Neuronal stem cell (in vitro differentiated cells): ENCODE results near the gene SCAF4.
"Not testable (repeated sequence)": the region's sequence is repeated elsewhere in the genome, so short reads cannot be mapped to it uniquely, and the experiment has no call there.

Source experiments
- DNase-seq: peaks from one replicate; pipeline ENCODE4 v3.0.0-alpha.2; 2013; ENCODE audit warnings: low spot score
- H2AFZ ChIP-seq: one replicate; pipeline ENCODE4 v1.6.1; 2013; ENCODE audit warnings: mild to moderate bottlenecking, low read length, inconsistent platforms
- H2AK5ac ChIP-seq: 2 replicates; pipeline ENCODE4 v1.6.1; 2013; ENCODE audit warnings: low read depth, mild to moderate bottlenecking, inconsistent platforms, low read length, moderate library complexity, mixed read lengths
- H2BK120ac ChIP-seq: 2 replicates; pipeline ENCODE4 v1.6.1; 2013; ENCODE audit warnings: low read depth, mild to moderate bottlenecking, inconsistent platforms, low read length, moderate library complexity, mixed read lengths
- H2BK12ac ChIP-seq: one replicate; pipeline ENCODE4 v1.6.1; 2013; ENCODE audit warnings: low read length, inconsistent platforms
- H2BK15ac ChIP-seq: 2 replicates; pipeline ENCODE4 v1.6.1; 2013; ENCODE audit warnings: mild to moderate bottlenecking, low read length, inconsistent platforms, mixed read lengths
- H2BK5ac ChIP-seq: one replicate; pipeline ENCODE4 v1.6.1; 2013; ENCODE audit warnings: inconsistent platforms, mild to moderate bottlenecking, low read length, moderate library complexity
- H3K14ac ChIP-seq: one replicate; pipeline ENCODE4 v1.6.1; 2013; ENCODE audit warnings: low read length, inconsistent platforms
- H3K18ac ChIP-seq: 2 replicates; pipeline ENCODE4 v1.6.1; 2013; ENCODE audit warnings: low read length, inconsistent platforms
- H3K23ac ChIP-seq: 2 replicates; pipeline ENCODE4 v1.6.1; 2013; ENCODE audit warnings: low read depth, mild to moderate bottlenecking, mixed read lengths, low read length, inconsistent platforms; ENCODE audit not compliant: poor library complexity
- H3K27ac ChIP-seq: replicated peaks from 3 replicates; pipeline ENCODE4 v1.5.1; 2013; ENCODE audit warnings: low read length, inconsistent platforms
- H3K27me3 ChIP-seq, 3 experiments: 2 replicates each; pipeline ENCODE4 v1.6.1; 2013; ENCODE audit warnings: low read length in 3 of 3, mild to moderate bottlenecking in 2 of 3, inconsistent platforms in 1 of 3, low read depth in 1 of 3, mixed read lengths in 1 of 3, moderate library complexity in 1 of 3; ENCODE audit not compliant: control insufficient read depth in 3 of 3, insufficient read depth in 3 of 3
- H3K36me3 ChIP-seq, 2 donors: replicated peaks in 1 of 2; 2 replicates each; pipeline ENCODE4 v1.6.1; 2013; ENCODE audit warnings: low read length in 2 of 2; ENCODE audit not compliant: control insufficient read depth in 2 of 2, insufficient read depth in 2 of 2
- H3K4ac ChIP-seq: 2 replicates; pipeline ENCODE4 v1.6.1; 2013; ENCODE audit warnings: inconsistent platforms, mild to moderate bottlenecking, low read length, moderate library complexity
- H3K4me1 ChIP-seq, 2 donors: 1 replicate in 1 of 2; 2 replicates in 1 of 2; pipeline ENCODE4 v1.6.1; 2013; ENCODE audit warnings: low read length in 2 of 2, low read depth in 1 of 2; ENCODE audit not compliant: control insufficient read depth in 2 of 2, insufficient read depth in 1 of 2
- H3K4me2 ChIP-seq: one replicate; pipeline ENCODE4 v1.6.1; 2013; ENCODE audit warnings: mild to moderate bottlenecking, low read length, inconsistent platforms; ENCODE audit not compliant: insufficient read depth, poor library complexity, severe bottlenecking
- H3K4me3 ChIP-seq, 2 donors: 2 replicates each; pipeline ENCODE4 v1.5.1; 2013; ENCODE audit warnings: low read length in 2 of 2, mild to moderate bottlenecking in 2 of 2, inconsistent platforms in 1 of 2, moderate library complexity in 1 of 2
- H3K79me1 ChIP-seq: one replicate; pipeline ENCODE4 v1.6.1; 2013; ENCODE audit warnings: low read depth, mild to moderate bottlenecking, inconsistent platforms, low read length, moderate library complexity
- H3K9ac ChIP-seq: one replicate; pipeline ENCODE4 v1.6.1; 2013; ENCODE audit warnings: mild to moderate bottlenecking, low read depth, low read length, inconsistent platforms; ENCODE audit not compliant: poor library complexity
- H3K9me3 ChIP-seq, 2 donors: replicated peaks in 1 of 2; 2 replicates each; pipeline versions ENCODE3 to v1.6.1; 2013; ENCODE audit warnings: low read length in 2 of 2, mild to moderate bottlenecking in 2 of 2, inconsistent platforms in 1 of 2, low read depth in 1 of 2, mixed read lengths in 1 of 2, moderate library complexity in 1 of 2; ENCODE audit not compliant: control insufficient read depth in 2 of 2, insufficient read depth in 1 of 2
- H4K8ac ChIP-seq: one replicate; pipeline ENCODE4 v1.6.1; 2013; ENCODE audit warnings: low read depth, mild to moderate bottlenecking, inconsistent platforms, low read length, moderate library complexity
- H4K91ac ChIP-seq: one replicate; pipeline ENCODE4 v1.6.1; 2013; ENCODE audit warnings: low read length, low read depth, mild to moderate bottlenecking, inconsistent platforms; ENCODE audit not compliant: poor library complexity
- WGBS, 2 donors: extraction: QIAGEN DNeasy Blood & Tissue Kit; methylation state at CpG; one replicate each; pipeline ENCODE4 v1.1.7; 2013; ENCODE audit warnings: missing lambda C conversion rate in 2 of 2, mixed read lengths in 1 of 2; ENCODE audit not compliant: insufficient read length in 2 of 2, insufficient replicate concordance in 1 of 2; ENCODE audit errors: extremely low coverage in 2 of 2; 5-methylcytosine and 5-hydroxymethylcytosine counted together

SCAF4 gene

GRCh38 chr21:31631881-31632280, 100.0 kb downstream of the SCAF4 start:
- not testable (repeated sequence) for H2BK15ac ChIP-seq, DNase-seq, H2BK12ac ChIP-seq, H3K27ac ChIP-seq, H3K27me3 ChIP-seq, H3K79me1 ChIP-seq, H3K4ac ChIP-seq, H3K18ac ChIP-seq, H3K9ac ChIP-seq, H3K4me2 ChIP-seq, H3K4me3 ChIP-seq, H3K14ac ChIP-seq, H2AK5ac ChIP-seq, H3K23ac ChIP-seq, H4K8ac ChIP-seq, H4K91ac ChIP-seq, H3K4me1 ChIP-seq, H3K36me3 ChIP-seq, H2AFZ ChIP-seq, H2BK120ac ChIP-seq, H3K9me3 ChIP-seq, H2BK5ac ChIP-seq
- WGBS, 2 donors = no CpG with 5 or more reads among the region's 6 CpGs

GRCh38 chr21:31629972-31630711, 101.8 kb downstream of the SCAF4 start:
- H2AFZ ChIP-seq = no peak overlapping the region
- no peak overlapping the region for H3K4ac ChIP-seq
- H3K23ac ChIP-seq = no peak overlapping the region
- no peaks in the 10 kb centered on the region for H3K27me3 ChIP-seq
- H3K79me1 ChIP-seq = no peaks in the 10 kb centered on the region
- H2BK12ac ChIP-seq = no peak overlapping the region
- no peak overlapping the region for H2AK5ac ChIP-seq
- H3K27ac ChIP-seq = no peak overlapping the region
- no peak overlapping the region for H3K4me3 ChIP-seq
- H3K4me1 ChIP-seq = no peaks in the 10 kb centered on the region
- H4K91ac ChIP-seq = no peak overlapping the region
- no peaks in the 10 kb centered on the region for H3K36me3 ChIP-seq
- H4K8ac ChIP-seq = no peak overlapping the region
- H3K9me3 ChIP-seq = no peaks in the 10 kb centered on the region
- no peak overlapping the region for H3K18ac ChIP-seq
- no peak overlapping the region for H3K9ac ChIP-seq
- no peak overlapping the region for H3K4me2 ChIP-seq
- H2BK120ac ChIP-seq = no peak overlapping the region
- no peak overlapping the region for H3K14ac ChIP-seq
- no CpG with 5 or more reads among the region's 8 CpGs for WGBS, 2 donors
- no peak overlapping the region for H2BK15ac ChIP-seq
- no peak overlapping the region for H2BK5ac ChIP-seq
- DNase-seq = no peak

DNA sequence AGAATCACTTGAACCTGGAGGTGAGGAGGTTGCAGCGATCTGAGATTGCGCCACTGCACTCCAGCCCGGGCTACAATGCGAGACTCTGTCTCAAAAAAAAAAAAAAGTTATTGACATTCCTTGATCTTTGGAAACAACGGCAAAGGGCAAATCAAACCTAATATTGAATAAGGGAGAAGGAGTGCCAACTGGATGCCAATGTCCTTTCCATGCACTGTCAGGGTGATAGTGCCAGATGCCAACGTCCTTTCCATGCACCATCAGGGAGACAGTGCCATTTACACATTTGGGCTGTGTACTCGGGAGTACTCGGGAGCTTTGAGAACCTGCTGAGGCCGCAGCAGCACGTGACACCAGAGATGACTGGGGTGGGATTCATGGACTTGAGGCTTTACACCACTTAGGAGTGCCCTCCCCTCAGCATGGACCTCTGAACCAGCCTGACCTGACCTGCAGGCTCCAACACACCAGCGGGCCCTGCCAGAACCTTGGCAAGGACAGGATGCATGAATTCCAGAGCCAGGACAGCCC, 106.9 kb downstream of the SCAF4 start:
- no peak overlapping the region for H3K4ac ChIP-seq
- no peaks in the 10 kb centered on the region for H3K4me1 ChIP-seq
- H3K18ac ChIP-seq = no peak overlapping the region
- no peak overlapping the region for H2BK15ac ChIP-seq
- H3K14ac ChIP-seq = no peak overlapping the region
- H3K27ac ChIP-seq = no peak overlapping the region
- no peaks in the 10 kb centered on the region for H3K79me1 ChIP-seq
- no peak overlapping the region for H3K9ac ChIP-seq
- no peak overlapping the region for H2BK12ac ChIP-seq
- no peak overlapping the region for H3K4me3 ChIP-seq
- H4K8ac ChIP-seq = no peak overlapping the region
- H3K27me3 ChIP-seq = no peaks in the 10 kb centered on the region
- H2BK5ac ChIP-seq = no peak overlapping the region
- no peaks in the 10 kb centered on the region for H3K9me3 ChIP-seq
- no peak overlapping the region for H4K91ac ChIP-seq
- no CpG with 5 or more reads among the region's 11 CpGs for WGBS, 2 donors
- no peak for DNase-seq
- H3K36me3 ChIP-seq = no peaks in the 10 kb centered on the region
- H2AFZ ChIP-seq = no peak overlapping the region
- no peak overlapping the region for H3K23ac ChIP-seq
- H2BK120ac ChIP-seq = no peak overlapping the region
- no peak overlapping the region for H3K4me2 ChIP-seq
- H2AK5ac ChIP-seq = no peak overlapping the region

DNA sequence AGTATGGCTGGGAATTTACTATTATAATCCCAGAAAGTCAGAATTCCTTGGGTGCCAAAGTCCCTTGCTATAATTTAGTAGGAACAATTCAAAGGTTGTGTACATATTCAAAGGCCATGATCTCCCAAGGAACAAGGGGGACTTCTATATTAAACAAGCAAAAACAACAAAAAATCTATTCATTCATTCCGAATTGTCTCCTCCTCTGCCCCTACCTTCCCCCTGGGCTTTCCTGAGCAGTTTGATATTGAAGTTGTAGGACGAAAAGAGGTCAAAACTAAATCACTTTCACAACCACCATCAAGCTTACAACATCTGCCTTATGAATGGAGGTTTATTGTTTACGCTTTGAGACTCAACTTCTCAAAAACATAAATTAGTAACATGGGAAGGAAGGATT, 107.7 kb downstream of the SCAF4 start:
- H4K91ac ChIP-seq = no peak overlapping the region
- no peak overlapping the region for H3K18ac ChIP-seq
- no peaks in the 10 kb centered on the region for H3K4me1 ChIP-seq
- no peak overlapping the region for H2BK120ac ChIP-seq
- no peak overlapping the region for H3K4ac ChIP-seq
- no peak overlapping the region for H3K23ac ChIP-seq
- no peak overlapping the region for H3K14ac ChIP-seq
- no peak overlapping the region for H3K4me2 ChIP-seq
- WGBS, 2 donors = no CpG with 5 or more reads among the region's 3 CpGs
- no peak overlapping the region for H3K9ac ChIP-seq
- H2AFZ ChIP-seq = no peak overlapping the region
- no peak overlapping the region for H2AK5ac ChIP-seq
- H2BK12ac ChIP-seq = no peak overlapping the region
- H2BK15ac ChIP-seq = no peak overlapping the region
- H3K36me3 ChIP-seq = no peaks in the 10 kb centered on the region
- no peak for DNase-seq
- H3K27me3 ChIP-seq = no peaks in the 10 kb centered on the region
- H3K9me3 ChIP-seq = no peaks in the 10 kb centered on the region
- H3K79me1 ChIP-seq = no peaks in the 10 kb centered on the region
- H2BK5ac ChIP-seq = no peak overlapping the region
- no peak overlapping the region for H4K8ac ChIP-seq
- H3K4me3 ChIP-seq = no peak overlapping the region
- H3K27ac ChIP-seq = no peak overlapping the region
